Measurements from ENCODE around the gene HPGDS. TPM values are rescaled to one million over a fixed set of nuclear protein-coding genes. Genes with fewer than 3 reads are reported as not detected.

Gene HPGDS
- total RNA-seq, 2 donors from 2014 or later, result not detected

DNA sequence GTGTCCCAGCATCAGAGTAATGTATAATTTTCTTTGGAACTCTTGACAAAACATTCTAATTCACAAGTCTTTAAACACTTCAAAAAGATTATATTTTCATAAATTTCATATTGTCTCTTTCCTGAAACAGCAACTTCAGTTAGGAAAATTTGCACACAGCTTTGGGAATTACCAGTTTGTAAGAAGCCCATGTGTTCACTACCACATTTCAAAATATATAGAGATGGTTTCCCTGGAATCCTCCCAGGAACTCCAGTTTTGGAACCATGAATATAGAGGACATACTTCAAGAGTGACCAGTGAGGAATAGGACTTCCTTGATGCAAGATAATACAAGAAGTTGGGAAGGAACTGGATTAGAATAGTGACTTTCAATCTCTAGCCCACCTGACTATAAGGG, 28.7 kb upstream of the HPGDS start:
- Mint-ChIP-seq H3K9me3 (peaks cover 10% of the 10 kb centered on the region), H3K36me3 (ENCODE audit: low read depth) (no peaks in the 10 kb centered on the region), H3K27ac (no peak overlapping the region), H3K27me3 (ENCODE audit: insufficient read depth) (no peaks in the 10 kb centered on the region), H3K4me1 (peaks cover 7% of the 10 kb centered on the region), H3K4me3 (no peak overlapping the region)
- TF ChIP-seq, protein P1, sequence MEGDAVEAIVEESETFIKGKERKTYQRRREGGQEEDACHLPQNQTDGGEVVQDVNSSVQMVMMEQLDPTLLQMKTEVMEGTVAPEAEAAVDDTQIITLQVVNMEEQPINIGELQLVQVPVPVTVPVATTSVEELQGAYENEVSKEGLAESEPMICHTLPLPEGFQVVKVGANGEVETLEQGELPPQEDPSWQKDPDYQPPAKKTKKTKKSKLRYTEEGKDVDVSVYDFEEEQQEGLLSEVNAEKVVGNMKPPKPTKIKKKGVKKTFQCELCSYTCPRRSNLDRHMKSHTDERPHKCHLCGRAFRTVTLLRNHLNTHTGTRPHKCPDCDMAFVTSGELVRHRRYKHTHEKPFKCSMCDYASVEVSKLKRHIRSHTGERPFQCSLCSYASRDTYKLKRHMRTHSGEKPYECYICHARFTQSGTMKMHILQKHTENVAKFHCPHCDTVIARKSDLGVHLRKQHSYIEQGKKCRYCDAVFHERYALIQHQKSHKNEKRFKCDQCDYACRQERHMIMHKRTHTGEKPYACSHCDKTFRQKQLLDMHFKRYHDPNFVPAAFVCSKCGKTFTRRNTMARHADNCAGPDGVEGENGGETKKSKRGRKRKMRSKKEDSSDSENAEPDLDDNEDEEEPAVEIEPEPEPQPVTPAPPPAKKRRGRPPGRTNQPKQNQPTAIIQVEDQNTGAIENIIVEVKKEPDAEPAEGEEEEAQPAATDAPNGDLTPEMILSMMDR (conservative IDR thresholded peaks at IDR 0.05), result no peak
- Histone ChIP-seq H3K36me3 (ENCODE audit: control insufficient read depth, insufficient read depth, low read length) (no peaks in the 10 kb centered on the region), H3K9ac (ENCODE audit: extremely low read depth, low read length, poor library complexity, severe bottlenecking) (no peak overlapping the region), H3K4me3 (ENCODE audit: low read length) (no peak overlapping the region), H3K27me3 (ENCODE audit: control insufficient read depth, insufficient read depth, low read length, poor library complexity, severe bottlenecking) (no peaks in the 10 kb centered on the region), H3K27ac (ENCODE audit: low read depth, low read length) (no peak overlapping the region), H3K4me1 (ENCODE audit: control insufficient read depth, insufficient read depth, low read length) (no peaks in the 10 kb centered on the region), H3K9me3 (ENCODE audit: control insufficient read depth, low read length) (peaks cover 7% of the 10 kb centered on the region)
- no peak for DNase-seq

- H3K27me3 ChIP-seq (ENCODE audit: control insufficient read depth, insufficient read depth, low read length, poor library complexity, severe bottlenecking), result no peaks in the 10 kb centered on the region
- peaks cover 7% of the 10 kb centered on the region for H3K4me1 Mint-ChIP-seq
- no peak overlapping the region for H3K9ac ChIP-seq (ENCODE audit: extremely low read depth, low read length, poor library complexity, severe bottlenecking)
- H3K27me3 Mint-ChIP-seq (ENCODE audit: insufficient read depth), result no peaks in the 10 kb centered on the region
- H3K9me3 Mint-ChIP-seq, result peaks cover 10% of the 10 kb centered on the region
- TF ChIP-seq, protein P1 (conservative IDR thresholded peaks at IDR 0.05), result no peak
- no peaks in the 10 kb centered on the region for H3K36me3 Mint-ChIP-seq (ENCODE audit: low read depth)
- peaks cover 7% of the 10 kb centered on the region for H3K9me3 ChIP-seq (ENCODE audit: control insufficient read depth, low read length)
- no peak overlapping the region for H3K4me3 ChIP-seq (ENCODE audit: low read length)
- no peak for DNase-seq
- H3K4me3 Mint-ChIP-seq, result no peak overlapping the region
- H3K36me3 ChIP-seq (ENCODE audit: control insufficient read depth, insufficient read depth, low read length), result no peaks in the 10 kb centered on the region
- no peak overlapping the region for H3K27ac Mint-ChIP-seq
- no peak overlapping the region for H3K27ac ChIP-seq (ENCODE audit: low read depth, low read length)
- H3K4me1 ChIP-seq (ENCODE audit: control insufficient read depth, insufficient read depth, low read length), result no peaks in the 10 kb centered on the region
- 92 to 95% methylated on average over 4 to 5 of the region's 6 CpGs for WGBS, 2 experiments (ENCODE audit: insufficient coverage in 1 of 2, insufficient read length in 1 of 2)
Measured at GRCh38 chr4:94370533-94371254, 28.1 kb upstream of the HPGDS start.

DNA sequence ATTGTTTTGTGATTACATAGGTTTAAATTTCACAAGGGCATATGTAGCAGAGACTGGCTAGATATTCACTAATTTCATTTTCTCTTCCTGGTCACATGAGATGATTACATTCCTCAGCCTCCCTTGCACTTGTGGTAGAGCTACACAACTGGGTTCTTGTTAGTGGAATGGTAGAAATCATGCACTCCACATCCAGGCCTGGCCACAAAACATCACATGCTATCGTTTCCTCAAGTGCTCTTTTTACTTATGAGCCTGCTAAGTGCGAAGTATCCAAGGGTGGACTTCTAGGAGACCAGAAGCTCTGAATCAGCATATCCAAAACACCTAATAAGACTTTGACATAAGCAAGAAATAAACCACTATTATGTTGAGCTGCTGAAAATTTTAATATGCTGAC, 26.4 kb upstream of the HPGDS start:
- Mint-ChIP-seq H3K4me1 (peaks cover 2% of the 10 kb centered on the region), H3K36me3 (ENCODE audit: low read depth) (no peaks in the 10 kb centered on the region), H3K9me3 (peaks cover 10% of the 10 kb centered on the region), H3K27me3 (ENCODE audit: insufficient read depth) (no peaks in the 10 kb centered on the region), H3K4me3 (no peak overlapping the region), H3K27ac (no peak overlapping the region)
- Histone ChIP-seq H3K4me1 (ENCODE audit: control insufficient read depth, insufficient read depth, low read length) (no peaks in the 10 kb centered on the region), H3K4me3 (ENCODE audit: low read length) (no peak overlapping the region), H3K36me3 (ENCODE audit: control insufficient read depth, insufficient read depth, low read length) (no peaks in the 10 kb centered on the region), H3K27me3 (ENCODE audit: control insufficient read depth, insufficient read depth, low read length, poor library complexity, severe bottlenecking) (no peaks in the 10 kb centered on the region), H3K9ac (ENCODE audit: extremely low read depth, low read length, poor library complexity, severe bottlenecking) (no peak overlapping the region), H3K9me3 (ENCODE audit: control insufficient read depth, low read length) (peaks cover 7% of the 10 kb centered on the region), H3K27ac (ENCODE audit: low read depth, low read length) (no peak overlapping the region)
- no peak for DNase-seq
- TF ChIP-seq, protein P1 (conservative IDR thresholded peaks at IDR 0.05), result no peak
- 92 to 100% methylated on average over 1 to 2 of the region's 2 CpGs for WGBS, 2 experiments (ENCODE audit: insufficient coverage in 1 of 2, insufficient read length in 1 of 2)

Measured in endodermal cell (in vitro differentiated cells).